Lung (tissue), 12 donors: Measurements from ENCODE around the gene TSHR. TPM values are rescaled to one million over a fixed set of nuclear protein-coding genes. Genes with fewer than 3 reads are reported as not detected.

ENCODE experiments used
- ATAC-seq: fragments of 200-7000 bp; cut with Tn5 transposase; one replicate; pipeline ENCODE4 v1.9.1; 2020; ENCODE audit warnings: moderate number of reproducible peaks; ENCODE audit not compliant: insufficient read depth, low FRiP score
- DNase-seq, 3 donors: peaks; one replicate each; pipeline ENCODE4 v3.0.0-alpha.2; 2013 to 2017
- H3K27ac ChIP-seq, 2 donors: one replicate each; pipeline ENCODE4 v1.5.1; 2013; ENCODE audit warnings: mild to moderate bottlenecking in 2 of 2, moderate library complexity in 2 of 2, control low read depth in 1 of 2, inconsistent platforms in 1 of 2, low read depth in 1 of 2, low read length in 1 of 2
- H3K27me3 ChIP-seq, 3 donors: one replicate each; pipeline ENCODE4 v1.5.1; 2013; ENCODE audit warnings: low read length in 2 of 3; ENCODE audit not compliant: control insufficient read depth in 3 of 3, insufficient read depth in 3 of 3
- H3K36me3 ChIP-seq, 4 donors: one replicate each; pipeline ENCODE4 v1.5.1; 2013; ENCODE audit warnings: low read length in 4 of 4, mild to moderate bottlenecking in 1 of 4, moderate library complexity in 1 of 4; ENCODE audit not compliant: control insufficient read depth in 4 of 4, insufficient read depth in 4 of 4
- H3K4me1 ChIP-seq, 5 donors: one replicate each; pipeline ENCODE4 v1.5.1; 2013; ENCODE audit warnings: low read length in 5 of 5, mild to moderate bottlenecking in 2 of 5, moderate library complexity in 1 of 5; ENCODE audit not compliant: control insufficient read depth in 5 of 5, insufficient read depth in 5 of 5
- H3K4me3 ChIP-seq: one replicate; pipeline ENCODE4 v1.5.1; 2013; ENCODE audit warnings: mild to moderate bottlenecking, control low read depth, moderate library complexity
- H3K9ac ChIP-seq, 2 donors: one replicate each; pipeline ENCODE4 v1.5.1; 2013; ENCODE audit warnings: low read length in 2 of 2, control low read depth in 1 of 2; ENCODE audit not compliant: insufficient read depth in 1 of 2
- H3K9me3 ChIP-seq, 4 donors: one replicate each; pipeline ENCODE4 v1.5.1; 2013; ENCODE audit warnings: low read length in 3 of 4, mild to moderate bottlenecking in 1 of 4, moderate library complexity in 1 of 4; ENCODE audit not compliant: control insufficient read depth in 4 of 4, insufficient read depth in 3 of 4
- CTCF ChIP-seq: IDR thresholded peaks from 2 replicates; pipeline ENCODE4 v1.5.1; 2012; ENCODE audit warnings: mild to moderate bottlenecking; ENCODE audit errors: control extremely low read depth, extremely low read depth
- WGBS, 2 donors: extraction: QIAGEN DNeasy Blood & Tissue Kit; methylation state at CpG; one replicate each; pipeline ENCODE4 v1.1.7; 2013; 5-methylcytosine and 5-hydroxymethylcytosine counted together
- polyA plus RNA-seq, 2 donors: library from polyadenylated mRNA; stranded (reverse); fragments of 200-250 nt; gene quantifications; one replicate each; pipeline ENCODE4 v1.2.1, GENCODE V29; 2013
- total RNA-seq, 2 donors: library from RNA; depleted of rRNA in 1 of 2; stranded (reverse); fragments of >200 nt in 1 of 2; gene quantifications; one replicate each; pipeline ENCODE4 v1.2.1, GENCODE V29; 2014 to 2021
- donor health status: control.
- donor health status: control.
- donor health status: Bipolar disorder and iron deficiency.
- donor health status: healthy.
- donor health status: DM: yes; HTN: yes; CAD: no.

Gene TSHR
- total and polyA plus RNA-seq, 4 donors: 0.04 to 0.31 (median 0.07) TPM; not detected in 1

- H3K9me3 ChIP-seq: no peaks in the 10 kb centered on the region
- no peaks in the 10 kb centered on the region for H3K4me1 ChIP-seq
- peak; percentile 62 for ATAC-seq
- 31 to 58% methylated on average over 8 of the region's 8 CpGs for WGBS, 2 donors
- no peaks in the 10 kb centered on the region for H3K36me3 ChIP-seq
- no peak for TF ChIP-seq CTCF
- no peak overlapping the region for H3K9ac ChIP-seq
- DNase-seq: no peak
- H3K27me3 ChIP-seq: no peaks in the 10 kb centered on the region
- no peak overlapping the region for H3K27ac ChIP-seq
- H3K4me3 ChIP-seq: no peak overlapping the region
Observed at GRCh38 chr14:80930836-80931389, 24.5 kb upstream of the TSHR start.

GRCh38 chr14:80933282-80933681, 22.1 kb upstream of the TSHR start:
- no peak overlapping the region for H3K27ac ChIP-seq
- no peaks in the 10 kb centered on the region for H3K4me1 ChIP-seq
- ATAC-seq: no peak
- no peaks in the 10 kb centered on the region for H3K27me3 ChIP-seq
- H3K9ac ChIP-seq: no peak overlapping the region
- no peak overlapping the region for H3K4me3 ChIP-seq
- no peak for DNase-seq
- no peaks in the 10 kb centered on the region for H3K36me3 ChIP-seq
- H3K9me3 ChIP-seq: no peaks in the 10 kb centered on the region
- TF ChIP-seq CTCF: no peak

GRCh38 chr14:80933686-80934085, 21.7 kb upstream of the TSHR start:
- 43 to 71% methylated on average over 4 of the region's 4 CpGs for WGBS, 2 donors
- Histone ChIP-seq H3K27me3 (no peaks in the 10 kb centered on the region), H3K9me3 (no peaks in the 10 kb centered on the region), H3K36me3 (no peaks in the 10 kb centered on the region), H3K4me1 (no peaks in the 10 kb centered on the region), H3K27ac (no peak overlapping the region), H3K4me3 (no peak overlapping the region), H3K9ac (no peak overlapping the region)
- no peak for ATAC-seq
- no peak for TF ChIP-seq CTCF
- DNase-seq: no peak

- Histone ChIP-seq H3K9ac (no peak overlapping the region), H3K27ac (no peak overlapping the region), H3K27me3 (no peaks in the 10 kb centered on the region), H3K36me3 (no peaks in the 10 kb centered on the region), H3K9me3 (peaks cover 0 to 2% (median 0%) of the 10 kb centered on the region in 4 donors), H3K4me1 (peaks cover 0 to 6% (median 2%) of the 10 kb centered on the region in 5 donors), H3K4me3 (no peak overlapping the region)
- no peak for TF ChIP-seq CTCF
- no peak for DNase-seq
- ATAC-seq: no peak
- WGBS, 2 donors: 55 to 76% methylated on average over 1 of the region's 1 CpG
Observed at GRCh38 chr14:80940146-80940545, 15.3 kb upstream of the TSHR start.
